ENCODE results near the gene DBN1.

DBN1 gene

GRCh38 chr5:177511181-177511580, 37.7 kb upstream of the DBN1 start:
- H3K9me3 ChIP-seq (replicated peaks; ENCODE audit: low read length): no peaks in the 10 kb centered on the region
- peaks cover 24% of the 10 kb centered on the region for H3K4me1 ChIP-seq (ENCODE audit: control insufficient read depth, insufficient read depth, low read length)
- no peak overlapping the region for H3K4me2 ChIP-seq (ENCODE audit: low read length)
- H3K9ac ChIP-seq (ENCODE audit: low read depth, low read length): no peak overlapping the region
- no peaks in the 10 kb centered on the region for H3K27me3 ChIP-seq (ENCODE audit: control insufficient read depth, insufficient read depth, low read length)
- peaks cover 53% of the 10 kb centered on the region for H3K36me3 ChIP-seq (ENCODE audit: insufficient read depth, low read length)
- no peak overlapping the region for H3K4me3 ChIP-seq (ENCODE audit: low read length)

GRCh38 chr5:177510567-177511053, 37.2 kb upstream of the DBN1 start:
- H3K9me3 ChIP-seq (replicated peaks; ENCODE audit: low read length): no peaks in the 10 kb centered on the region
- peaks cover 49% of the 10 kb centered on the region for H3K36me3 ChIP-seq (ENCODE audit: insufficient read depth, low read length)
- peaks cover 18% of the 10 kb centered on the region for H3K4me1 ChIP-seq (ENCODE audit: control insufficient read depth, insufficient read depth, low read length)
- no peak overlapping the region for H3K9ac ChIP-seq (ENCODE audit: low read depth, low read length)
- H3K27me3 ChIP-seq (ENCODE audit: control insufficient read depth, insufficient read depth, low read length): no peaks in the 10 kb centered on the region
- no peak overlapping the region for H3K4me2 ChIP-seq (ENCODE audit: low read length)
- no peak overlapping the region for H3K4me3 ChIP-seq (ENCODE audit: low read length)

GRCh38 chr5:177509991-177510566, 36.6 kb upstream of the DBN1 start:
- Histone ChIP-seq H3K27me3 (ENCODE audit: control insufficient read depth, insufficient read depth, low read length) (no peaks in the 10 kb centered on the region), H3K9me3 (replicated peaks; ENCODE audit: low read length) (no peaks in the 10 kb centered on the region), H3K9ac (ENCODE audit: low read depth, low read length) (no peak overlapping the region), H3K4me1 (ENCODE audit: control insufficient read depth, insufficient read depth, low read length) (peaks cover 15% of the 10 kb centered on the region), H3K4me2 (ENCODE audit: low read length) (peak overlapping the region; percentile 69), H3K4me3 (ENCODE audit: low read length) (peak overlapping the region; percentile 66), H3K36me3 (ENCODE audit: insufficient read depth, low read length) (peaks cover 44% of the 10 kb centered on the region)

- Histone ChIP-seq H3K9ac (ENCODE audit: low read depth, low read length) (peak within 1 kb of the TSS; percentile 72), H3K4me2 (ENCODE audit: low read length) (peak within 1 kb of the TSS; percentile 69), H3K4me3 (ENCODE audit: low read length) (peak within 1 kb of the TSS; percentile 66), H3K27me3 (ENCODE audit: control insufficient read depth, insufficient read depth, low read length) (no peaks in the 10 kb centered on the region), H3K4me1 (ENCODE audit: control insufficient read depth, insufficient read depth, low read length) (peaks cover 15% of the 10 kb centered on the region), H3K9me3 (replicated peaks; ENCODE audit: low read length) (no peaks in the 10 kb centered on the region), H3K36me3 (ENCODE audit: insufficient read depth, low read length) (peaks cover 38% of the 10 kb centered on the region)
Measured at GRCh38 chr5:177509381-177509951, 36.0 kb upstream of the DBN1 start, which contains the start of gene DOK3. DOK3 (minus strand) TSS chr5:177509826; CDS start chr5:177509540, 286 bp downstream.

- Histone ChIP-seq H3K4me3 (ENCODE audit: low read length) (peak overlapping the region; percentile 66), H3K4me1 (ENCODE audit: control insufficient read depth, insufficient read depth, low read length) (peaks cover 15% of the 10 kb centered on the region), H3K9me3 (replicated peaks; ENCODE audit: low read length) (no peaks in the 10 kb centered on the region), H3K9ac (ENCODE audit: low read depth, low read length) (peak overlapping the region; percentile 72), H3K27me3 (ENCODE audit: control insufficient read depth, insufficient read depth, low read length) (no peaks in the 10 kb centered on the region), H3K4me2 (ENCODE audit: low read length) (peak overlapping the region; percentile 69), H3K36me3 (ENCODE audit: insufficient read depth, low read length) (peaks cover 31% of the 10 kb centered on the region)
Measured at GRCh38 chr5:177508837-177509236, 35.4 kb upstream of the DBN1 start.

GRCh38 chr5:177508221-177508611, 34.8 kb upstream of the DBN1 start:
- Histone ChIP-seq H3K36me3 (ENCODE audit: insufficient read depth, low read length) (peaks cover 28% of the 10 kb centered on the region), H3K9ac (ENCODE audit: low read depth, low read length) (no peak overlapping the region), H3K4me2 (ENCODE audit: low read length) (peak overlapping the region; percentile 69), H3K4me3 (ENCODE audit: low read length) (peak overlapping the region; percentile 66), H3K27me3 (ENCODE audit: control insufficient read depth, insufficient read depth, low read length) (no peaks in the 10 kb centered on the region), H3K9me3 (replicated peaks; ENCODE audit: low read length) (no peaks in the 10 kb centered on the region), H3K4me1 (ENCODE audit: control insufficient read depth, insufficient read depth, low read length) (peaks cover 15% of the 10 kb centered on the region)

GRCh38 chr5:177507596-177508220, 34.3 kb upstream of the DBN1 start:
- no peaks in the 10 kb centered on the region for H3K27me3 ChIP-seq (ENCODE audit: control insufficient read depth, insufficient read depth, low read length)
- H3K36me3 ChIP-seq (ENCODE audit: insufficient read depth, low read length): peaks cover 27% of the 10 kb centered on the region
- H3K9me3 ChIP-seq (replicated peaks; ENCODE audit: low read length): no peaks in the 10 kb centered on the region
- peaks cover 15% of the 10 kb centered on the region for H3K4me1 ChIP-seq (ENCODE audit: control insufficient read depth, insufficient read depth, low read length)
- H3K9ac ChIP-seq (ENCODE audit: low read depth, low read length): no peak overlapping the region
- H3K4me3 ChIP-seq (ENCODE audit: low read length): no peak overlapping the region
- no peak overlapping the region for H3K4me2 ChIP-seq (ENCODE audit: low read length)

- H3K4me3 ChIP-seq (ENCODE audit: low read length): no peak overlapping the region
- no peaks in the 10 kb centered on the region for H3K9me3 ChIP-seq (replicated peaks; ENCODE audit: low read length)
- H3K27me3 ChIP-seq (ENCODE audit: control insufficient read depth, insufficient read depth, low read length): no peaks in the 10 kb centered on the region
- no peak overlapping the region for H3K4me2 ChIP-seq (ENCODE audit: low read length)
- peaks cover 23% of the 10 kb centered on the region for H3K36me3 ChIP-seq (ENCODE audit: insufficient read depth, low read length)
- H3K4me1 ChIP-seq (ENCODE audit: control insufficient read depth, insufficient read depth, low read length): peaks cover 15% of the 10 kb centered on the region
- no peak overlapping the region for H3K9ac ChIP-seq (ENCODE audit: low read depth, low read length)
Measured at GRCh38 chr5:177507165-177507564, 33.7 kb upstream of the DBN1 start.

GRCh38 chr5:177505075-177505474, 31.6 kb upstream of the DBN1 start:
- Histone ChIP-seq H3K4me1 (ENCODE audit: control insufficient read depth, insufficient read depth, low read length) (peaks cover 22% of the 10 kb centered on the region), H3K36me3 (ENCODE audit: insufficient read depth, low read length) (peaks cover 5% of the 10 kb centered on the region), H3K4me3 (ENCODE audit: low read length) (no peak overlapping the region), H3K27me3 (ENCODE audit: control insufficient read depth, insufficient read depth, low read length) (no peaks in the 10 kb centered on the region), H3K9ac (ENCODE audit: low read depth, low read length) (no peak overlapping the region), H3K9me3 (replicated peaks; ENCODE audit: low read length) (no peaks in the 10 kb centered on the region), H3K4me2 (ENCODE audit: low read length) (no peak overlapping the region)

GRCh38 chr5:177504086-177505056, 30.9 kb upstream of the DBN1 start:
- Histone ChIP-seq H3K4me3 (ENCODE audit: low read length) (no peak overlapping the region), H3K27me3 (ENCODE audit: control insufficient read depth, insufficient read depth, low read length) (no peaks in the 10 kb centered on the region), H3K36me3 (ENCODE audit: insufficient read depth, low read length) (peaks cover 5% of the 10 kb centered on the region), H3K4me1 (ENCODE audit: control insufficient read depth, insufficient read depth, low read length) (peaks cover 16% of the 10 kb centered on the region), H3K4me2 (ENCODE audit: low read length) (no peak overlapping the region), H3K9me3 (replicated peaks; ENCODE audit: low read length) (no peaks in the 10 kb centered on the region), H3K9ac (ENCODE audit: low read depth, low read length) (no peak overlapping the region)
